ENCODE data around the gene NECAP2.
"Not testable (repeated sequence)": the region's sequence is repeated elsewhere in the genome, so short reads cannot be mapped to it uniquely, and the experiment has no call there.

Gene NECAP2

DNA sequence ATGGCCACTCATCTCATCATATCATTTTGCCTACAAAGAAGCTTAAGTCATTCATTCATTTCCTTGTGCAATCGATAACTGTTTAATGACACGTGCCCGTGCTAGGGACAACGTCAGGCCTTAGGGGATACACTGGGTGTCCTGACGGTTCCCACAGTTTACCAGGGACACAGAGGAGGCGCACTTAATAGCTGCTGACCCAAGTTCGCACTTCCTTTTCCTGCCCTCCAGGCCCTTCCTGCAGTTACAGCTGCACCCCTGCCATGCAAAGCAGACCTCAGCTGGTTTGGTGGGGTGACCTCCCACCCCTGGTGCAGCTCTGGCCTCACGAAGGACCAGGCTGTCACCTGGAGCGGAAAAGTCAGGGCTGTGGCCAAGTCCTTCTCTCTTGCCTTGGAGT is 7.5 kb upstream of the NECAP2 start:
- no peak for FAIRE-seq

- no peak for FAIRE-seq
Measured at GRCh38 chr1:16434007-16434406, 6.5 kb upstream of the NECAP2 start.

- no peak for FAIRE-seq
Measured at GRCh38 chr1:16434501-16434900, 6.0 kb upstream of the NECAP2 start.

- FAIRE-seq, result no peak
Measured at GRCh38 chr1:16436946-16437474, 3.5 kb upstream of the NECAP2 start, which contains the start of gene SPATA21. TSS of gene SPATA21 (minus strand) at chr1:16437424. CDS start at chr1:16431371, 6,053 bp downstream.

DNA sequence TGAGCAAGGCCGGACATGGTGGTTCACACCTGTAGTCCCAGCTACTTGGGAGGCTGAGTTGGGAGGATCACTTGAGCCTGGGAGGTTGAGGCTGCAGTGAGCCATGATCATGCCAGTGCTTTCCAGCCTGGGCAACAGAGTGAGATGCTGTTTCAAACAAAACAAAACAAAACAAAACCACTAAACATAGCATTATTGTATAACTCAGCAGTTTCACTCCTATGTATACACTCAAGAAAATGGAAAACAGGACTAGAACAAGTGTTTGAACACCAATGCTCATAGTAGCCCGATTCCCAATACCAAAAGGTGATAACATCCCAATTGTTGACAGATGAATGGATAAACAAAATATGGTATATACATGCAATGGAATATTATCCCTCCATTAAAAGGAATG is 2.0 kb upstream of the NECAP2 start:
- FAIRE-seq, result no peak

DNA sequence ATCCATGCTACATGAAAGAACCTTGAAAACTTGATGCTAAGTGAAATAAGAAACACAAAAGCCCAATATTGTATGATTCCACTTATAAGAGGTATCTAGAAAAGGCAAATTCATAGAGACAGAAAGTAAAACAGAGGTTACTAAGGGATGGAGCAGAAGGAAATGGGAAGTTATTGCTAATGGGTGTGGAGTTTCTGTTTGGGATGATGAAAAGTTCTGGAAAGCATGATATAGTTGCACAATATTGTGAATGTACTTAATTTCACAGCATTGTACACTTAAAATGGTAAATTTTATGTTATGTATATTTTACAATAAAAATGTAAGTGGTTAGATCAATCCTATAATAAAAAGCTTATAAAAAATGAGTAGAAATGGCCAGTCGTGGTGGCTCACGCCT is 1.6 kb upstream of the NECAP2 start:
- FAIRE-seq, result no peak

DNA sequence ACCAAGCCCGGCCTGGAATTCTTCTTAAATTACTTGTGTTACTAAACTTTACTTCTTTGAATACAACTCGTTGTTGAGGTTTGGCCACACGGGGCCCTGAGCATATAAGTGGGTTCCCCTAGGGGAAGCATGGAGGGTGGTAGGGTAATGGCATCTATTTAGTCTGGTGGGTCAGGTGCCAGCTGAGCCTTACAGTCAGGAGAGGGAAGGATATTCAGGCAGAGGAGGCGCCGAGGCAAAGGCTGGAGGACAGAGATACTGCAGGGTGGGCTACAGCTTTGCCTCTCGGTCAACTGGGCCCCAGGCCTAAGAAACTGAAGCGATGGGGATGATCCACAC is 424 bp upstream of the NECAP2 start:
- FAIRE-seq, result no peak

DNA sequence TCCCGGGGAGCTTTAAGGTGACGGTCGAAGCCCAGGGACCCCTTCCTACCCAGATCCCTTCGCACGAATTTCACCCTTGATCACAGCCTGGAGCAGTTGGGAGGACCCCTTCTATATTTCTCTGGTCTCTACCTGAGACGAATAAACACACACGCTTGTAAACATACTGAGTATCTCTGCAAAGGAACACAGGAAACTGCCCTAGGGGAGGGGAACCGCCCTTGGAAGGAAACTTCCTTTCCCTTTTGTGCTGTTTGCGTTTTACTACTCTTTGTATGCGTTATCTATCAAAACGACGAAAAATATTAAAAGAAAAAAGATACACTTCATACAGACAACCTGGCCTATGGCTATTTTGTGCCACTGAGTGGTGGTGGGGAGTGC is 750 bp downstream of the NECAP2 start:
- FAIRE-seq, result no peak

DNA sequence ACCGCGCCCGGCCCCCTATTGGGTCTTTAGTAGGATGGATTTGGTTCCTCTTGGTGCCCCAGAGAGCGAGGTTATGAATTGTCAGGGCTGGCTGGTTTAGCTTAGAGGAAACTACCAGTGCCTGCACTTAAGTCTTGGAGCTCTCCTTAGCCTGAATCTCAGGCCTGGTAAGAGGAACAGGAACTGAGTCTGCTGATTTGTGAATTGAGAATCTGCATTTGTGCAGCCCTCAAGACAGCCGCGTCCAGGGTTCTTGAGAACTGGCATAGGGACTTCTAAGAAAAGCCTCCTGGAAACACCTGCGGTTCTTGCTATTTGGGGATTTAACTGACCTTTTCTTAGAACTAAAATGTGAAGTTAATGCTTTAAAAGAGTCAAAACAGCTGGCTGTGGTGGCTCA is 1.7 kb downstream of the NECAP2 start:
- FAIRE-seq, result no peak

DNA sequence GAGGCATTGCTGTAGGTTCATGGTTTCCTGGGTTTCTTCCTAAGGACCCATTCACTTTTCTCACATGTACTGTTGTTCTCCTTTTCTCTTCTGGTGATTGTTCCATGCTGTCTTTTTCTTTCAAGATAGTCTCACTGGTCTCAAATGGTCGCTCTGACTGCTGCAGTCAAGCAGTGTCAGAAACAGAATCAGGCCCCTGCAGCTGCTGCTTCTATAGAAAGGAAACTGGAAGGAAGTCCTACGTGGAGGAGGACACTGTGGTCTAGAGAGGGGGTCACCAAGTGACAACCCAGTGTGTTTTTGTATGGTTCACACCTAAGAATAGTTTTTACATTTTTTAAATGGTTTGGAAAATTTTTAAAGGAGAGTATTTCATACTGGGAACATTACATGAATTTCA is 2.4 kb downstream of the NECAP2 start:
- FAIRE-seq, result no peak

DNA sequence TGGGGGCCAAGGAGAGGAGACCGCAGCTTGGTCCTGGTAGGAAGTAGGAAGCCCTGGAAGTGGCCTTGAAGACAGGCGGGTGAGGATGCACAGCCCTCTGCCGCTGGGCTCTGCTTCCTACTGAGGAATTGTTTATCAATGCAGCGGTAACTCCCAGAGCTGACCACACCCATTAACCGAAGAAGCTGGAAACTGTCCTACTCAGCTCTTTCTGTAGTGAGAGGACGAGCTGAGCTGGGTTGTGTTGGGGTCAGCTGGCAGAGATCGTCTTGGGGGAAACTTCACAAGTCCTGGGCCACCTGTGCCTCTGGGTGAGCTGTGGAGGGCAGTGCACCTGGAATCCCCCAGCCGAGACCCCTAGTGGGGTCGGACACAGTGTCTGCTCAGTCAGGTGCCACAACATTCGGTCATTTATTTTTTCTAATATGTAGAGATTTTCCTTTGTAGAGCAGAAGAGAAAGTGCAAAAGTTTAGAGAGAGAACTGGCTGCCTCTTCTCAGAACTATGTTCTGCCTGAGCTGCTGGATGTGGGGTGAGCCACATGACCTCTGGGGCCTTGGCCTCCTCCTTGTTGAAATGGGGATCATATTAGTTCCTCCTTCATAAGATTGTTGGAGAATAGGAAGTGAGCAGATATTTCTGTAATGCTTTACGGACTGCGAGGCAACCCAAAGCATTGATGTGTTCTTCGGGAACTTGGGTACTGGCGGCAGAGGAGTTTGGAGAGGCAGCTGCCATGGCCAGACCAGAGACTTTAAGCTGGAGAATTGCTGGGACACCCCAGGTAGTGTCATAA is 3.6 kb downstream of the NECAP2 start:
- no peak for FAIRE-seq

- no peak for FAIRE-seq
Measured at GRCh38 chr1:16445052-16445451, 4.5 kb downstream of the NECAP2 start.

GRCh38 chr1:16446116-16446515 is 5.6 kb downstream of the NECAP2 start:
- no peak for FAIRE-seq

DNA sequence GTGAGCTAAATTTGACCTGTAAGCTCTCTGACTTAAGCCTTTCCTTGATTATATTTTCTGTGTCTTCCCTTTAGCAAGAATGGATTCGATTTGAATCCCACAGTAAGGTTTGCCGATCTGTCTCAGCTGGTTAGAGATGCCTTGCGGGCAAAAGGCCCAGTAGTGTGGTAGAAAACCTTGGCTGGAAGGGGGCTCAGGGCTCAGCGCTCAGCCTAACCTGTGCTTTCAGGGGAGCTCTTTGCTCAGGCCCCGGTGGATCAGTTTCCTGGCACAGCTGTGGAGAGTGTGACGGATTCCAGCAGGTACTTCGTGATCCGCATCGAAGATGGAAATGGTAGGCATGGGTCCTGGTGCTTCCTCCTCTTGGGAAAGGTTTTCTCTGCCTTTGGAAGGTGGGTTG is 7.1 kb downstream of the NECAP2 start:
- no peak for FAIRE-seq

- no peak for FAIRE-seq
Measured at GRCh38 chr1:16449065-16449464, 8.5 kb downstream of the NECAP2 start.

DNA sequence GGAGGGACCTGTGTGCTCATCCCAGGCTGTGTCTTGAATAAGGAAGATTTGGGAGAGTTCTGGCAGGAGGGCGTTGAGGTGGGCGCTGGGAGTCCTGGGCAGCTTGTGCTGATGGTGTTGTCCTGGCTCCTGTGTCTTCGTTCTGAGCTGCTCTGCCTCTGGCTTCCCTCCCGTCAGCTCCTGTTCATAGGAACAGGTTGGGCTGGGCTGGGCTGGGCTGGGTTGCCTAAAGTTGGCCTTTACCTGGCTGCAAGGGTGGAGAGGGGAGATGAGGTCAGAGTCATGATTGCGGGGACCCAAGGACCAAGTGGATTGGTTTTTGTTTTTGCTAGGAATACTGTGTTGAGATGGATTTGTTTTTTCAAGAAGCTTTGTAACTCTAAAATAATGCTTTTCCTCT is 9.1 kb downstream of the NECAP2 start:
- FAIRE-seq, result no peak

- no peak for FAIRE-seq
Measured at GRCh38 chr1:16450863-16451481, 10.4 kb downstream of the NECAP2 start.

- no peak for FAIRE-seq
Measured at GRCh38 chr1:16451841-16452528, 11.5 kb downstream of the NECAP2 start.

DNA sequence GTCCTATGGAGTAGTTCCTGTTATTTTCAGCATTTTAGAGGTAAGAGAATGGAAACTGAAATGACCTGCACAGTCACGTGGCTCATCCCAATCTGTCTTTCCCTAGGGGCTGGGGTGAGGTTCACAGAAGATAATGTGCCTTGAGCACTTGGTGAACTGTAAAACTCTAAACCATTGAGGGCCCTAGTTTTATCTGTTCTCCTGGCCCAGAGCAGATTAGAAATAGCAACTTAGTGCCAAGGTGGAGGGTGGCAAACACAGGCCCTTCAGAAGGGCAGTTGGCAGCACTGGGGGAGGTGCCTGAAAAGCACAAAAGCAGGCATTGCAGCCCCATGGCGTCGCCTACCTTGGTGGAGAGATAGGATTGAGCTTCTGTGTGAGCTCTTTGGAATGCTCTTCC is 14.4 kb downstream of the NECAP2 start:
- not testable (repeated sequence) for FAIRE-seq

- not testable (repeated sequence) for FAIRE-seq
Measured at GRCh38 chr1:16456151-16456550, 15.6 kb downstream of the NECAP2 start.

GRCh38 chr1:16458831-16459230 is 18.3 kb downstream of the NECAP2 start:
- no peak for FAIRE-seq

DNA sequence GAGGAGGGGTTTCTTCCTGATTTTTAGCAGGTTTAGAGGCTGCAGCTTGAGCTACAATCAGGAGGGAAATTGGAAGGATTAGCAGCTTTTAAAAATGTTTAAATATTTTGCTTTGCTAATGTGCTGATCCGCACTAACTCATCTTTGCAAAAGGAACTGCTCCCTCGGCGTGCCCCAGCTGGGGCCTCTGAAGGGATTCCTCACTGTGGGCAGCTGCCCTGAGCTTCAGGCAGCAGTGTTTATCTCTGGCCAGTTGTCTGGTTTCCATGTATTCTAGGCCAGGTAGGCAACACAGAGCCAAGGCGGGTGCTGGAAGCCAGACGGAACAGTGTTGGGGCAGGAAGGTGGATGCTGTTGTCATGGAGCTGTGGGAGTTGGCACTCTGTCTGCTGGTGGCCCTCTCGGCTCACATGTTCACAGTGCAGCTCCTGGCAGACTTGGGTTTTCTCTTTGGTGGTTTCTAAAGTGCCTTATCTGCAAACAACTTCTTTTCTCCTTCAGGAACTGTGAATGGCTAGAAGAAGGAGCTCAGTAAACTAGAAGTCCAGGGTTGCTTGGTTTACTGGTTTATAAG is 18.9 kb downstream of the NECAP2 start:
- no peak for FAIRE-seq

GRCh38 chr1:16461681-16462080 is 21.2 kb downstream of the NECAP2 start:
- FAIRE-seq, result no peak
